GM23338 (cell line): Measurements from ENCODE around the gene AQP3. TPM values are rescaled to one million over a fixed set of nuclear protein-coding genes. Genes with fewer than 3 reads are reported as not detected.

Experiments
- ATAC-seq: fragments of 200-7000 bp; cut with Tn5 transposase; 3 replicates; pipeline ENCODE4 v1.9.1; 2020
- DNase-seq: peaks from one replicate; pipeline ENCODE4 v3.0.0-alpha.2; 2015; ENCODE audit warnings: low spot score
- H2AFZ ChIP-seq: fragments of 200-600 bp; sonication (generic); 2 replicates; pipeline ENCODE4 v1.8.0; 2016; ENCODE audit warnings: antibody characterized with exemption, mild to moderate bottlenecking, moderate library complexity
- H3F3A ChIP-seq: fragments of 200-600 bp; sonication (generic); replicated peaks from 2 replicates; pipeline ENCODE4 v1.8.0; 2017; ENCODE audit warnings: antibody characterized with exemption, mixed run types, low read depth
- H3K27ac ChIP-seq: fragments of 200-600 bp; sonication (generic); 2 replicates; pipeline ENCODE4 v1.6.1; 2016; ENCODE audit warnings: low read depth
- H3K27me3 ChIP-seq: fragments of 200-600 bp; sonication (generic); 2 replicates; pipeline ENCODE4 v1.8.0; 2016; ENCODE audit warnings: mild to moderate bottlenecking, mixed run types, moderate library complexity; ENCODE audit not compliant: insufficient read depth
- H3K36me3 ChIP-seq: fragments of 200-600 bp; sonication (generic); 2 replicates; pipeline ENCODE4 v1.8.0; 2016; ENCODE audit warnings: mild to moderate bottlenecking; ENCODE audit not compliant: insufficient read depth
- H3K4me1 ChIP-seq: fragments of 200-600 bp; sonication (generic); 2 replicates; pipeline ENCODE4 v1.8.0; 2016; ENCODE audit warnings: mild to moderate bottlenecking, moderate library complexity; ENCODE audit not compliant: insufficient read depth
- H3K4me2 ChIP-seq: fragments of 200-600 bp; sonication (generic); 2 replicates; pipeline ENCODE4 v1.7.1; 2017; ENCODE audit warnings: mixed run types
- H3K4me3 ChIP-seq: fragments of 200-600 bp; sonication (generic); 2 replicates; pipeline ENCODE4 v1.6.1; 2016; ENCODE audit warnings: mixed run types
- H3K79me2 ChIP-seq: fragments of 200-600 bp; sonication (generic); replicated peaks from 2 replicates; pipeline ENCODE4 v1.8.0; 2017; ENCODE audit warnings: mild to moderate bottlenecking; ENCODE audit not compliant: insufficient read depth
- H3K9me2 ChIP-seq: fragments of 200-600 bp; sonication (generic); 2 replicates; pipeline ENCODE4 v1.8.0; 2017; ENCODE audit not compliant: insufficient read depth
- H4K20me1 ChIP-seq: fragments of 200-600 bp; sonication (generic); replicated peaks from 2 replicates; pipeline ENCODE4 v1.8.0; 2017; ENCODE audit warnings: mild to moderate bottlenecking; ENCODE audit not compliant: insufficient read depth
- H3K27ac Mint-ChIP-seq: 2 replicates; pipeline ENCODE4 v1.8.0; 2020; ENCODE audit warnings: inconsistent platforms, mild to moderate bottlenecking, moderate library complexity, mixed read lengths
- H3K27me3 Mint-ChIP-seq: 3 replicates; pipeline ENCODE4 v1.8.0; 2022; ENCODE audit warnings: low read depth, mild to moderate bottlenecking, moderate library complexity, mixed read lengths, inconsistent platforms; ENCODE audit not compliant: insufficient read depth, poor library complexity
- H3K36me3 Mint-ChIP-seq: 3 replicates; pipeline ENCODE4 v1.8.0; 2021; ENCODE audit warnings: low read depth, mild to moderate bottlenecking, inconsistent platforms, moderate library complexity, mixed read lengths
- H3K4me1 Mint-ChIP-seq: 3 replicates; pipeline ENCODE4 v1.8.0; 2020; ENCODE audit warnings: mild to moderate bottlenecking, inconsistent platforms, mixed read lengths
- H3K4me3 Mint-ChIP-seq: 3 replicates; pipeline ENCODE4 v1.8.0; 2021; ENCODE audit warnings: moderate library complexity, mild to moderate bottlenecking, inconsistent platforms, mixed read lengths
- H3K9me3 Mint-ChIP-seq: 3 replicates; pipeline ENCODE4 v1.8.0; 2020; ENCODE audit warnings: moderate library complexity, mild to moderate bottlenecking, inconsistent platforms, mixed read lengths
- EZH2 ChIP-seq: fragments of 200-600 bp; sonication (generic); IDR thresholded peaks from one replicate; pipeline ENCODE4 v1.8.0; 2017; ENCODE audit warnings: antibody characterized with exemption, mild to moderate bottlenecking, low read depth; ENCODE audit not compliant: unreplicated experiment
- POLR2AphosphoS5 ChIP-seq: IDR thresholded peaks from 2 replicates; pipeline ENCODE4 v1.6.1; 2016; ENCODE audit warnings: antibody characterized with exemption, low read depth
- ZNF114 ChIP-seq: fragments of 250-450 bp; sonication (Bioruptor Pico); IDR thresholded peaks from 2 replicates; pipeline ENCODE4 v1.5.0; 2020; ENCODE audit warnings: mild to moderate bottlenecking, moderate library complexity
- polyA plus RNA-seq: library from polyadenylated mRNA; unstranded; fragments of >200 nt; fragmentation: Nextera tagmentation; extraction: Ambion mirVana; gene quantifications from 2 replicates; pipeline ENCODE4 v1.2.1, GENCODE V29; 2016
- total RNA-seq: library from RNA; depleted of rRNA; stranded (reverse); fragments of >200 nt; shearing (Covaris generic); gene quantifications from 2 replicates; pipeline ENCODE4 v1.2.3, GENCODE V29; 2014
- TF ChIP-seq, protein P1 (sequence below): fragments of 250-450 bp; sonication (Bioruptor Pico); IDR thresholded peaks from 2 replicates; pipeline ENCODE4 v1.5.0; 2020; ENCODE audit warnings: mild to moderate bottlenecking, moderate library complexity
- TF ChIP-seq, protein P2 (sequence below): IDR thresholded peaks from one replicate; pipeline ENCODE4 v1.6.1; 2018; ENCODE audit warnings: antibody characterized with exemption; ENCODE audit not compliant: unreplicated experiment
- TF ChIP-seq, protein P3 (sequence below), 2 experiments: fragments of 200-600 bp in 1 of 2; sonication (generic) in 1 of 2; conservative IDR thresholded peaks; 2 replicates each; pipeline versions ENCODE4 v1.5.1 to v1.6.1; 2016 to 2017; ENCODE audit warnings: antibody characterized with exemption in 2 of 2, low read depth in 2 of 2, mild to moderate bottlenecking in 2 of 2, moderate library complexity in 1 of 2

The AQP3 gene
- total and polyA plus RNA-seq, 2 experiments from 2014 or later, result 1.4 to 3.5 TPM

DNA sequence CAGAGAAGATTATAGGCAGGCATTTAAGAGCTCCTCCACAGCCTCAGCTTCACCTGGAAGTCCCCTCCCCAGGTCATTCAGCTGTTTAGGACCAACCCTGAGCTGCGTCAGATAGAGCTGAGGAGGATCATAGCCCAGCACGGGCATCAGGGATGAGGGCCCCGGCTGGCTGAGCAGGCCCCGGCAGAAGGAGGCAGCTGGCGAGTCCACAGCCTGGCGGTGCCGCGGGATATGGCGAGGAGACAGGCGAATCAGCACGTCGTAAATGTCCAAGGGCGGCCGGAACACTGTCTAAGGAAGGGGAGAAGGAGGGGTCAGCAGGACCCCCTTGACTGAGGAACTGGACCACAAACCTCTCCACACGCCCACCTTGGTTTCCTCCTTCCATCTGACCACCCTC is 15.8 kb upstream of the AQP3 start (continued):
- TF ChIP-seq, protein P1, sequence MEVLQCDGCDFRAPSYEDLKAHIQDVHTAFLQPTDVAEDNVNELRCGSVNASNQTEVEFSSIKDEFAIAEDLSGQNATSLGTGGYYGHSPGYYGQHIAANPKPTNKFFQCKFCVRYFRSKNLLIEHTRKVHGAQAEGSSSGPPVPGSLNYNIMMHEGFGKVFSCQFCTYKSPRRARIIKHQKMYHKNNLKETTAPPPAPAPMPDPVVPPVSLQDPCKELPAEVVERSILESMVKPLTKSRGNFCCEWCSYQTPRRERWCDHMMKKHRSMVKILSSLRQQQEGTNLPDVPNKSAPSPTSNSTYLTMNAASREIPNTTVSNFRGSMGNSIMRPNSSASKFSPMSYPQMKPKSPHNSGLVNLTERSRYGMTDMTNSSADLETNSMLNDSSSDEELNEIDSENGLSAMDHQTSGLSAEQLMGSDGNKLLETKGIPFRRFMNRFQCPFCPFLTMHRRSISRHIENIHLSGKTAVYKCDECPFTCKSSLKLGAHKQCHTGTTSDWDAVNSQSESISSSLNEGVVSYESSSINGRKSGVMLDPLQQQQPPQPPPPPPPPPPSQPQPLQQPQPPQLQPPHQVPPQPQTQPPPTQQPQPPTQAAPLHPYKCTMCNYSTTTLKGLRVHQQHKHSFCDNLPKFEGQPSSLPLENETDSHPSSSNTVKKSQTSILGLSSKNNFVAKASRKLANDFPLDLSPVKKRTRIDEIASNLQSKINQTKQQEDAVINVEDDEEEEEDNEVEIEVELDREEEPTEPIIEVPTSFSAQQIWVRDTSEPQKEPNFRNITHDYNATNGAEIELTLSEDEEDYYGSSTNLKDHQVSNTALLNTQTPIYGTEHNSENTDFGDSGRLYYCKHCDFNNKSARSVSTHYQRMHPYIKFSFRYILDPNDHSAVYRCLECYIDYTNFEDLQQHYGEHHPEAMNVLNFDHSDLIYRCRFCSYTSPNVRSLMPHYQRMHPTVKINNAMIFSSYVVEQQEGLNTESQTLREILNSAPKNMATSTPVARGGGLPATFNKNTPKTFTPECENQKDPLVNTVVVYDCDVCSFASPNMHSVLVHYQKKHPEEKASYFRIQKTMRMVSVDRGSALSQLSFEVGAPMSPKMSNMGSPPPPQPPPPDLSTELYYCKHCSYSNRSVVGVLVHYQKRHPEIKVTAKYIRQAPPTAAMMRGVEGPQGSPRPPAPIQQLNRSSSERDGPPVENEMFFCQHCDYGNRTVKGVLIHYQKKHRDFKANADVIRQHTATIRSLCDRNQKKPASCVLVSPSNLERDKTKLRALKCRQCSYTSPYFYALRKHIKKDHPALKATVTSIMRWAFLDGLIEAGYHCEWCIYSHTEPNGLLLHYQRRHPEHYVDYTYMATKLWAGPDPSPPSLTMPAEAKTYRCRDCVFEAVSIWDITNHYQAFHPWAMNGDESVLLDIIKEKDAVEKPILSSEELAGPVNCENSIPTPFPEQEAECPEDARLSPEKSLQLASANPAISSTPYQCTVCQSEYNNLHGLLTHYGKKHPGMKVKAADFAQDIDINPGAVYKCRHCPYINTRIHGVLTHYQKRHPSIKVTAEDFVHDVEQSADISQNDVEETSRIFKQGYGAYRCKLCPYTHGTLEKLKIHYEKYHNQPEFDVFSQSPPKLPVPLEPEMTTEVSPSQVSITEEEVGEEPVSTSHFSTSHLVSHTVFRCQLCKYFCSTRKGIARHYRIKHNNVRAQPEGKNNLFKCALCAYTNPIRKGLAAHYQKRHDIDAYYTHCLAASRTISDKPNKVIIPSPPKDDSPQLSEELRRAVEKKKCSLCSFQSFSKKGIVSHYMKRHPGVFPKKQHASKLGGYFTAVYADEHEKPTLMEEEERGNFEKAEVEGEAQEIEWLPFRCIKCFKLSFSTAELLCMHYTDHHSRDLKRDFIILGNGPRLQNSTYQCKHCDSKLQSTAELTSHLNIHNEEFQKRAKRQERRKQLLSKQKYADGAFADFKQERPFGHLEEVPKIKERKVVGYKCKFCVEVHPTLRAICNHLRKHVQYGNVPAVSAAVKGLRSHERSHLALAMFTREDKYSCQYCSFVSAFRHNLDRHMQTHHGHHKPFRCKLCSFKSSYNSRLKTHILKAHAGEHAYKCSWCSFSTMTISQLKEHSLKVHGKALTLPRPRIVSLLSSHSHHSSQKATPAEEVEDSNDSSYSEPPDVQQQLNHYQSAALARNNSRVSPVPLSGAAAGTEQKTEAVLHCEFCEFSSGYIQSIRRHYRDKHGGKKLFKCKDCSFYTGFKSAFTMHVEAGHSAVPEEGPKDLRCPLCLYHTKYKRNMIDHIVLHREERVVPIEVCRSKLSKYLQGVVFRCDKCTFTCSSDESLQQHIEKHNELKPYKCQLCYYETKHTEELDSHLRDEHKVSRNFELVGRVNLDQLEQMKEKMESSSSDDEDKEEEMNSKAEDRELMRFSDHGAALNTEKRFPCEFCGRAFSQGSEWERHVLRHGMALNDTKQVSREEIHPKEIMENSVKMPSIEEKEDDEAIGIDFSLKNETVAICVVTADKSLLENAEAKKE, result no peak
- TF ChIP-seq, protein P2, sequence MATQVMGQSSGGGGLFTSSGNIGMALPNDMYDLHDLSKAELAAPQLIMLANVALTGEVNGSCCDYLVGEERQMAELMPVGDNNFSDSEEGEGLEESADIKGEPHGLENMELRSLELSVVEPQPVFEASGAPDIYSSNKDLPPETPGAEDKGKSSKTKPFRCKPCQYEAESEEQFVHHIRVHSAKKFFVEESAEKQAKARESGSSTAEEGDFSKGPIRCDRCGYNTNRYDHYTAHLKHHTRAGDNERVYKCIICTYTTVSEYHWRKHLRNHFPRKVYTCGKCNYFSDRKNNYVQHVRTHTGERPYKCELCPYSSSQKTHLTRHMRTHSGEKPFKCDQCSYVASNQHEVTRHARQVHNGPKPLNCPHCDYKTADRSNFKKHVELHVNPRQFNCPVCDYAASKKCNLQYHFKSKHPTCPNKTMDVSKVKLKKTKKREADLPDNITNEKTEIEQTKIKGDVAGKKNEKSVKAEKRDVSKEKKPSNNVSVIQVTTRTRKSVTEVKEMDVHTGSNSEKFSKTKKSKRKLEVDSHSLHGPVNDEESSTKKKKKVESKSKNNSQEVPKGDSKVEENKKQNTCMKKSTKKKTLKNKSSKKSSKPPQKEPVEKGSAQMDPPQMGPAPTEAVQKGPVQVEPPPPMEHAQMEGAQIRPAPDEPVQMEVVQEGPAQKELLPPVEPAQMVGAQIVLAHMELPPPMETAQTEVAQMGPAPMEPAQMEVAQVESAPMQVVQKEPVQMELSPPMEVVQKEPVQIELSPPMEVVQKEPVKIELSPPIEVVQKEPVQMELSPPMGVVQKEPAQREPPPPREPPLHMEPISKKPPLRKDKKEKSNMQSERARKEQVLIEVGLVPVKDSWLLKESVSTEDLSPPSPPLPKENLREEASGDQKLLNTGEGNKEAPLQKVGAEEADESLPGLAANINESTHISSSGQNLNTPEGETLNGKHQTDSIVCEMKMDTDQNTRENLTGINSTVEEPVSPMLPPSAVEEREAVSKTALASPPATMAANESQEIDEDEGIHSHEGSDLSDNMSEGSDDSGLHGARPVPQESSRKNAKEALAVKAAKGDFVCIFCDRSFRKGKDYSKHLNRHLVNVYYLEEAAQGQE, result no peak
- no peak for TF ChIP-seq POLR2AphosphoS5

DNA sequence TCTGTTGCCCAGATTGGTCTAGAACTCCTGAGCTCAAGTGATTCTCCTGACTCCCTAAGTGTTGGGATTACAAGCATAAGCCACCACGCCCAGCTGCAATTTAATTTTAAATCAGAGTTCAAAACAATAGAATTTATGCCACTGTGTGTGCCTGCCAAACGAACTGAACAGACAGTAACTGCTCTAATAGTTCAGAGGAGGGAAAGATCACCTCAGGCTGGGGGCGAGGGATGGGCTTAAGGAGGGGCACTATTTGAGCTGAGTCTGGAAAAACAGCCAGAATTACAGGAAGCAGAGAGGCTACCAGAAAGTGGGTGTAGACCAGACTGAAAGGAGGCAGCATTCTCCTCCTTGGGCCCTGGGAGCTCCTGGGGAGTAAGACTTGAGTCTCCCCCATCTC is 14.1 kb upstream of the AQP3 start:
- H3K36me3 ChIP-seq, result peaks cover 17% of the 10 kb centered on the region
- TF ChIP-seq ZNF114 (CRISPR knock-in tag) (no peak), POLR2AphosphoS5 (no peak), EZH2 (no peak)
- TF ChIP-seq, protein P2, result no peak
- TF ChIP-seq, protein P3, sequence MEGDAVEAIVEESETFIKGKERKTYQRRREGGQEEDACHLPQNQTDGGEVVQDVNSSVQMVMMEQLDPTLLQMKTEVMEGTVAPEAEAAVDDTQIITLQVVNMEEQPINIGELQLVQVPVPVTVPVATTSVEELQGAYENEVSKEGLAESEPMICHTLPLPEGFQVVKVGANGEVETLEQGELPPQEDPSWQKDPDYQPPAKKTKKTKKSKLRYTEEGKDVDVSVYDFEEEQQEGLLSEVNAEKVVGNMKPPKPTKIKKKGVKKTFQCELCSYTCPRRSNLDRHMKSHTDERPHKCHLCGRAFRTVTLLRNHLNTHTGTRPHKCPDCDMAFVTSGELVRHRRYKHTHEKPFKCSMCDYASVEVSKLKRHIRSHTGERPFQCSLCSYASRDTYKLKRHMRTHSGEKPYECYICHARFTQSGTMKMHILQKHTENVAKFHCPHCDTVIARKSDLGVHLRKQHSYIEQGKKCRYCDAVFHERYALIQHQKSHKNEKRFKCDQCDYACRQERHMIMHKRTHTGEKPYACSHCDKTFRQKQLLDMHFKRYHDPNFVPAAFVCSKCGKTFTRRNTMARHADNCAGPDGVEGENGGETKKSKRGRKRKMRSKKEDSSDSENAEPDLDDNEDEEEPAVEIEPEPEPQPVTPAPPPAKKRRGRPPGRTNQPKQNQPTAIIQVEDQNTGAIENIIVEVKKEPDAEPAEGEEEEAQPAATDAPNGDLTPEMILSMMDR (conservative IDR thresholded peaks at IDR 0.05; ENCODE audit: low read depth in 2 of 2), result no peak
- H3F3A ChIP-seq, result no peaks in the 10 kb centered on the region
- Mint-ChIP-seq H3K4me3 (no peak overlapping the region), H3K27me3 (peaks cover 6% of the 10 kb centered on the region), H3K27ac (no peak overlapping the region), H3K9me3 (no peaks in the 10 kb centered on the region), H3K36me3 (peaks cover 55% of the 10 kb centered on the region), H3K4me1 (peaks cover 4% of the 10 kb centered on the region; the same call in 1 of the 3 replicates)
- no peak overlapping the region; the same call in 1 of the 2 replicates for H3K27ac ChIP-seq
- no peaks in the 10 kb centered on the region for H3K27me3 ChIP-seq
- H3K4me1 ChIP-seq, result no peaks in the 10 kb centered on the region
- no peak overlapping the region for H3K4me3 ChIP-seq
- no peak overlapping the region for H3K4me2 ChIP-seq
- no peaks in the 10 kb centered on the region for H3K79me2 ChIP-seq
- no peak for ATAC-seq
- H4K20me1 ChIP-seq, result no peaks in the 10 kb centered on the region; the same call in 1 of the 2 replicates
- no peak for DNase-seq
- H2AFZ ChIP-seq, result no peak overlapping the region
- no peaks in the 10 kb centered on the region for H3K9me2 ChIP-seq
